ENCODE data around the gene FBXL20. TPM values are rescaled to one million over a fixed set of nuclear protein-coding genes. Genes with fewer than 3 reads are reported as not detected.

Gene FBXL20, protein sequence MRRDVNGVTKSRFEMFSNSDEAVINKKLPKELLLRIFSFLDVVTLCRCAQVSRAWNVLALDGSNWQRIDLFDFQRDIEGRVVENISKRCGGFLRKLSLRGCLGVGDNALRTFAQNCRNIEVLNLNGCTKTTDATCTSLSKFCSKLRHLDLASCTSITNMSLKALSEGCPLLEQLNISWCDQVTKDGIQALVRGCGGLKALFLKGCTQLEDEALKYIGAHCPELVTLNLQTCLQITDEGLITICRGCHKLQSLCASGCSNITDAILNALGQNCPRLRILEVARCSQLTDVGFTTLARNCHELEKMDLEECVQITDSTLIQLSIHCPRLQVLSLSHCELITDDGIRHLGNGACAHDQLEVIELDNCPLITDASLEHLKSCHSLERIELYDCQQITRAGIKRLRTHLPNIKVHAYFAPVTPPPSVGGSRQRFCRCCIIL
- total RNA-seq: 9.4 and 20.0 TPM in 2 replicates

DNA sequence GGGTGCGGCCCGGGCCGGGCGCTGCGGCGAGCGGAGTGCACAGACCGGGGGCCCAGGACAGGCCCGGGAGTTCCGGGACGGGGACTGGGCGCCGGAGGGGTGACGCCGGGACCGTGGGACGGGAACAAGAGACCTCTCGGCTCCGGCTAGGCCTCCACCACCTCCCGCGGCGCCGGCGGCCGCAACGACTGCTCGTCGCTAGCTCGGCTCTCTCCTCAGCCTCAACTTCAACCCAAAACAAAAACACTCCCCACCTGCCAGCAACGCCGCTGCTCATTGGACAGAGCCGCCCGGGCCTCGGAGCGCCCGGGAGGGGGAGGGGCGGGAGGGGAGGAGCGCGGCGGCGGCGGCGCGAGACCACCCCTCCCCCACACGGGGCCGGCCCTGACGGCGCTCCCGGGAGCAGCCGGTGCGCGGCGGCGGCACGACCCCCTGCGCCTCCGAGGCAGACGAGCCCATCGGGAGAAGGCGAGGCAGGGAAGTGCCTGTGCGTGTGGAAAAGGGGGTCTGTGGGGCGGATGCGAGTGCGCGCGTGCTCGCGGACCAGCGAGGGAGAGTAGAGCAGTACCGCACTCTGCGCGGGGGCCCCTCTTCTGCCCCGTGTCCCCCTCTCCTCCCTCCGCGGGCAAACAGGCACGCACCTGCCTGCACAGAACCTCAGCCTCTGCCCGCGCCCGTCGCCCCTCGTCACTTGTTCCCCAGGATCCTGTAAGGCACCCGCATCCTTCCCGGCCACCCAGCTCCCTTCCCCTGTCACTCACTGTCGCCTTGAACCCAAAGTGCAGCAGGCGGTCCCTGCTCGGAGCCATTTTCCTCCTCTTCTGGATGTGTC lies at the start of gene FBXL20:
FBXL20 (minus strand) TSS at position 215 of the 832 bp plus-strand sequence. CDS start 224 bp downstream, outside the sequence.

DNA sequence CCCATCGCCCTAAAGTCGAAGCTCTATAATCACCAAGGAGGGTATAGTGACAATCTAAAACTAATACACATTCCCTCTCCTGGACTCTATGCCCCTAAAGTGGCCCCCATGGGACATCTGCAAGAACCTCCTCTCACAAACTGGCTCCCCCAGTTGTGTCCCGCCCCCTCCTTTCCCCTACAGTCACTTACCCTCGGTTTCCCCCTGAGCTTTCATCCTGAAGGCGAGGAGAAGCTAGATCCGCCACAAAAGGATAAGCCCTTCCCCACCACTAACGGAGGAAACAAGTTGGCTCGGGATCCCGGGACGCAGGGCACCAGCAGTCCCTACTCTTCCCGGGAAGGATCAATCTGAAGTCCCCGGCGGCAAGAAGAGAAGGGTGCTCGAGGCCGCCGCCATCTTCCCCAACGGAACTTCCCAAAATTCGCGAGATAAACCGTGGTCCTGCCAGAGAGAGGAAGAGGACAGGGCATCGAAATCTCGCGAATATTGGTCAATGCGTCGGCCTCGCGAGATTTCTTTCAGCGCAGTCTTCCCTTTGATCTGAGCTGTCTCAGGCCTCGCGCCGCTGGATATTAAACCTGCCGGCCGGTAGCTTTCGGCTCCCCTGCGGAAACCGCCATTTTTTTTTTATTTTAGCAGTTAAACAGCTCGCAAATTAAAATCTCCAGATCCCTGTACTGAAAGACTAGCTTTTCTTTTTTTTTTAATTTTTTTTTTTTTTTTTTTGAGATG lies 49.6 kb upstream of the FBXL20 start, which contains the start of gene MED1:
MED1 (minus strand) TSS at position 417 of the 735 bp plus-strand sequence; CDS start at position 216, 201 bp downstream.

DNA sequence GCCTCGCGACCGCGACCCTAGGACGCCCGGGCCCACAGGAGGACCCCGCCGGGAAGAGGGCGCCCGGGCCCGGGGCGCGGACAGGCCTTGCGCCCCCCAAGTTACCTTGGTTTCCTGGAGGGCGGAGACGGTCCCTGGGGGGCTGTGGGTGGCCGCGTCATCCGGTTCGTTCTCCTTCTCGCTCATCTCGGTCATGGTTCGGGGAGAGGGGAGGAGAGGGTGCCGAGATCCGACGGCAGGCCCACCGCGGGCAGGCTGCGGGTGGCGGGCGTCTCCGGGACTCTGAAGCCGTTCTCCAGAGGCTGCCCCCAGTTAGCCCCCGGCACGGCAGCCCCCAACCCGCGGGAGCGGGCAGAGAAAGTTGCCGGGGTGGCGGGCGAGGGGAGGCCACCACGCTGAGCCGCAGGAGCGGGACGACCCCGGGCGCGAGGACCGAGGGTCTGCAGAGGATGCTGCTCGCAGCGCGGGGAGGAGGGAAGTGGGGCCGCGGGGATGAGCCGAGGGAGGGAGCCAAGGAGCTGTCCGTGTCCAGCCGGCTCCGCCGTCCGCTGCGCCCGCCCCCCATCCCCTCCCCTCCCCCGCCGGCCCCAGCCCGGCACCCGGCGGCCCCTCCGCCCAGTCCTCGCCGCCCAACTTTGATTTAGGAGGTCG lies 176.0 kb downstream of the FBXL20 start, which contains the start of gene STAC2:
STAC2 (minus strand) TSS at position 638 of the 651 bp plus-strand sequence; CDS start at position 195, 443 bp downstream.

Other genes with a start within 250 kb of the FBXL20 start
- gene PLXDC1, start 250.0 kb downstream of the FBXL20 start, total RNA-seq: 0.06 and 0.16 TPM in 2 replicates
- not detected in 2 replicates for gene ARL5C, start 235.5 kb downstream of the FBXL20 start, total RNA-seq
- gene CACNB1, start 204.0 kb downstream of the FBXL20 start, total RNA-seq: 1.1 and 2.3 TPM in 2 replicates
- gene RPL19, start 201.3 kb downstream of the FBXL20 start, total RNA-seq: 1,651 and 1,671 TPM in 2 replicates
- not detected in 2 replicates for gene STAC2, start 175.7 kb downstream of the FBXL20 start, total RNA-seq
- 11.5 and 30.9 TPM in 2 replicates for gene MED1, start 49.6 kb upstream of the FBXL20 start, total RNA-seq
- gene CDK12, start 59.9 kb upstream of the FBXL20 start, total RNA-seq: 13.9 and 28.1 TPM in 2 replicates
- gene NEUROD2, start 206.3 kb upstream of the FBXL20 start, total RNA-seq: not detected in 2 replicates
- not detected in 2 replicates for gene PPP1R1B, start 225.3 kb upstream of the FBXL20 start, total RNA-seq
- 35.8 and 38.1 TPM in 2 replicates for gene STARD3, start 235.5 kb upstream of the FBXL20 start, total RNA-seq

All from bladder microvascular endothelial cell (primary cell).